Measurements from ENCODE around the gene NAV2.
"Not testable (repeated sequence)": the region's sequence is repeated elsewhere in the genome, so short reads cannot be mapped to it uniquely, and the experiment has no call there.

Gene NAV2

GRCh38 chr11:20068691-20069090 lies 356.1 kb downstream of the NAV2 start:
- no peak for DNase-seq

DNA sequence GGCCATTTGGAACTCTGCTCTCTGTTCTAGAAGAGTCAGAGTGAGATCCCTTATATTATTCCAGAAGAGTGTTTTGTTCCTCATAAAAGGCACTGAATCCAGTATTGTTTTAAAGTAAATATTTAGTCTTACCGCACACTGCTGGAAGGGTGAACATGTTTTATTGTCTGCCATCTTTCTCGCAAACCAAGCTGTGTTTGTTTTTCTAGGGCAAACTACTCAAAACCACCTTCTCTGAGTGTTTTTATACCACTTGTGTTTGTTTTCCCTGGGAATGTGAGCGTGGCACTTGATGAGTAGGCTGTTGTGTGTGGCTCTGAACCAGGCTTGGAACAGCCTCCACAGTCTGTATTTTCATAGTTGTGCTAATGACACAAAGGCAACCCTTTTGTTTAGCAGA lies 357.8 kb downstream of the NAV2 start:
- no peak for DNase-seq

DNA sequence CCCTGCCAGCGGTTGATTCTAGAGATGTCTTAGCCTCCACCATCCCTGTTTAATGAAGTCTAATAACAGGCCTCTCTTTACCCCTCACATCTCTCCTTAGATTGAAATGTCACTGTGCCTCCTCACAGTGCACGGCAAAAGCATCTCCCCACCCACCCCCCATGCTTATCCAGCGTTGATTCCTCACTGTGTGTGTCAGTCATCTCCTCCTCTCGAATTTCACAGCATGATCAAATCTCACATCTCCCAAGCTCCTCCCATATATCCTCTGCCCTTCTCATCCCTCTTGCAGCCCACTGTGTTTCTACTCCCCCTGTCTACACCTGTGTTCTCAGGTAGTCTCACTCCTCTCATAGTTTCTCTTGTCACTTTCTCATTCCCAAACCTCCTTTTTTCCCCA lies 363.0 kb downstream of the NAV2 start:
- DNase-seq = no peak

GRCh38 chr11:20078846-20079245 lies 366.2 kb downstream of the NAV2 start:
- DNase-seq = no peak

DNA sequence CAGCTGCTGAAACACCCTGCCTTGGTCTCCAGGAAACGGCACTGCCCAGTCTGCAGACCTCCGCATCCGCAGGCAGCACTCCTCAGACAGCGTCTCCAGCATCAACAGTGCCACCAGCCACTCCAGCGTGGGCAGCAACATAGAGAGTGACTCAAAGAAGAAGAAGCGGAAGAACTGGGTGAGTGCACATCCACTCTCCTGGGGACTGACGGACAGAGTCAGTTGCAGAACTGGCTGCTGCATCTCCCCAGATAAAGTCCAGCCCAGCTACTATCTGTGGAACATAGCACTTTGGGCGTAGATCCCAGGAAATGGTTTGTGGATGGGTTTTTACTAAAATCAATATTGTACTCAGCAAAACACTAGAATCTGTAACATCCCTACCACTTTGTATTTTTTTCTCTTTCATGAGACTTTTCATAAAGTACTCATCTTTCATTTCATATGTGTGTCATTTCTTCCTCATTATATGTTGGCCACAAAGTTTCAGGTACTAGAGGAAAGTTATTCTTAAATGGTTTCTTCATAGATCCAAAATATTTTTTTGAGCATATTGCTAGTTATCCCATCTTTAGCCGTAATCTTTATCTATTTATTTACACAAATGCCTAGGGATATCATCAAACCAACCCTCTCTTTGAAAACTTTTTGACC lies 367.5 kb downstream of the NAV2 start:
- no peak for DNase-seq

- DNase-seq = no peak
Observed at GRCh38 chr11:20081336-20081735, 368.7 kb downstream of the NAV2 start.

GRCh38 chr11:20083877-20084276 lies 371.2 kb downstream of the NAV2 start:
- DNase-seq = not testable (repeated sequence)

- no peak for DNase-seq
Observed at GRCh38 chr11:20084921-20085814, 372.5 kb downstream of the NAV2 start.

GRCh38 chr11:20085918-20086317 lies 373.3 kb downstream of the NAV2 start:
- no peak for DNase-seq

- no peak for DNase-seq
Observed at GRCh38 chr11:20087118-20087521, 374.5 kb downstream of the NAV2 start.

DNA sequence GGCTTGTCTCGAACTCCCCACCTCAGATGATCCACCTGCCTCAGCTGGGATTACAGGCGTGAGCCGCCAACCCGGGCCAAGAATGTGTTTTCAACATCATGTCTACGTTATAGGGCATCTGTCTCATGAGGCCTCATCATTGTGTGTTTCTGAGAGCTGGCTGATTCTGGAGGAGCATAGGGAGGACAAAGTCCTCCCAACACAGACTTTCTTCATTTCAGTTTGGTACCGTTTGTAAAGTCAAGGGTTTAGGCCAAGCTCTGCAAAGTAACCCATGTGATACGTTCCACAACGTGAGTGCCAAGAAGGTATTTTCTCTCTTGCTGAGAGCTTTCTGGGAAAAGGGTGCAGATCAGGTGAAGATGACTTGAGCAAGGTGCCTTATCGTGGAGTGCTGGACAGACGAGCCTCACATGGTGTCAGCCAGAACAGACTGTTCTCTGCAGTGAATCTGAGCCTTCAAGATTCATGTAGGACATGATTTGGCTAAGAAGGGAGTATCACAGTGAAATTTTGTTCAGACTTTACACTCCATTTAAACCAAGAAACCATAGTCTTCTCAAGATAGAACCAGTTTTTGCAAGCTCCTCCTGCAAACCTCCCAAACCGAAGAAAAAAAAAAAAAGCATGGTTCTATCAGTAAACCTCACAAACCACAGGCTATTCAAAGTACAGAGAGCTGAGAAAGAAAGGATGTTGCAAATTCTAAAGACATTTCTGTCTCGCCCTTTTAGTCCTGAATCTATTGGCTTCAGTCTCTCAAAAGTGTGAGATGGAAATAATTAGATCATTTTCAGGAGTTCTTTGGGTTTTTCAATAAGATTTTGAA lies 376.0 kb downstream of the NAV2 start:
- DNase-seq = no peak

GRCh38 chr11:20089367-20089766 lies 376.7 kb downstream of the NAV2 start:
- no peak for DNase-seq

GRCh38 chr11:20089796-20090653 lies 377.4 kb downstream of the NAV2 start:
- DNase-seq = no peak

DNA sequence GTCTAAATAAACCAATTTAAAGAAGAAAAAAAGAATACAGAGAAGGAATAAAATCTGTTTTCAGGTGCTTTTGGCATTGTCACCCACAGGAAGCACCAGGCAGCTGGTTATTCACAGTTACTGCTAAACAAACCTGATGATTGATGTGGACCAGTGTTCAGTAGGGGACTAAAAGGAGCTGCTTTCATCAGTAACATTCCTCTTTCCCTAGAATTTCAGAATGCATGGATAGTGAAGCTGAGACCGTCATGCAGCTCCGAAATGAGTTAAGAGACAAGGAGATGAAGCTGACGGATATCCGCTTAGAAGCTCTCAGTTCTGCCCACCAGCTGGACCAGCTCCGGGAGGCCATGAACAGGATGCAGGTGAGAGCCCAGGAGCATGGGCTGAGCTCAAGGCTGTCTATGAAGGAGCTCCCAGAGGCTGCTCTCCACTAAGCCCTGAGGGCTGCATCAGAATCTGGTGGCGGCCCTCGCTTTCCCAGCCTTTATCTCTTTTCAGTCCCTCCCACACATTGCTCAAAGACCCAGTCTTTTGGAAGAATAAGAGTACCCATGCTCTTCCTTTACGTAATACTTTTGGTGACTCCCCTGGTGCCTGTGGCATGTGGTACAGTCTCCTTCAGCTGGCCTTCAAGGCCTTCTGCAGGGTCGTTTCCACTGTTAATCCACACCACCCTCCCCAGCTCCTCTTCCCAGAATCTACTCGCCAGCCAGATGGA lies 378.2 kb downstream of the NAV2 start:
- no peak for DNase-seq

GRCh38 chr11:20093775-20094174 lies 381.1 kb downstream of the NAV2 start:
- no peak for DNase-seq

DNA sequence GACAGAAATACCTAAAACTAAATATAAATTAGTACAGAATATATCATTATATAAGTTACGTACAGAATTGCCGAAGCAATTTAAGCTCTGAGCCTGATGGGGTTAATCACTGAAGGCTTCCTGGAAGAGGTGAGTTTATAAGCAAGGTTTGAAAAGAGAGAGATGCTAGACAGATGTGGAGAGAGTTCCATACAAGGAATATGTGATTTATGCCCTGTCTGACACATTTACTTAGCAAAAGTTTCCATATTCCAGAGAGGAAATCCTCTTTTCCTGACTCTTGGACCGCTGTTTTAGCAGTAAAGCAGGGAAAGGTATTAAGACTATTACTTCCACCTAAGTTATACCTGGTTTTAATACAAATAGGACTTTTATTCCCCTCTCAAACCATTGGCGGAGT lies 382.6 kb downstream of the NAV2 start:
- no peak for DNase-seq

DNA sequence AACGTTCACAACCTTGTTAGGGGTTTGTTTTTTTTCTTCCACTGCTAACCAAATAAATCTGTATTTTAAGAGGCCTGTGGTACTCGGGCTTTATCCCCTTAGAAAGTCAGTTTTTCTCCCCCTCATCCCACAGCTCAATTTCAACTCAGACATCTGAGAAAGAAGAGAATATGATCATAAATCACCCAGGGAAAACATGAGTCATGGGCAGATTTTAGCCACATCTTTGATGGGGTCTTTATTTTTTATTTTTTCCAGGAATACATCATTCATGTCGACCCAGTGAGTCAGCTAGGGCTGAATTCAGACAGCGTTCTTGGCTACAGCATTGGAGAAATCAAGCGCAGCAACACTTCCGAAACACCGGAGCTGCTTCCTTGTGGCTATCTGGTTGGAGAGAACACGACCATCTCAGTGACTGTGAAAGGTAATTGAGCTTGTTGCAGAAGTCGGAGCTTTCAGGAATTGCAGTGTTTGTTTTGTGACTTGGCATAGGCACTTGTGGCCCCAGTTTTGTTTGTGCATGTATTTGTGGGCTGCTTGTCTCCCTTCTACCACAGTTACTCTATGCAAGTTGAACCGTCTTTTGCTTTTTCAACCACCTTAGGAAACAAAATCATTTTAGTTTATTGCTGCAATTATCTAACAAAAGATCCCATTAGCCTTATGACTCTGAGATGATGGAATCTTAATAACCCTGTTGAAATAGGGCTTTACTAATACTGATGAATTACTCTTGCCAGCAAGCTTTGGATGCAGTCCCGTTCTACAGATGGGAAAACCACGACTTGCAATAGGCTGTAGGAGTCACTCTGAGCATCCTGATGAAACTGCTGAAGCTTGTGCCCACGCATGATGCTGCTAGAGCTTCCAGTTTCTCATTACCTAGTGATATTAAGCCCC lies 384.9 kb downstream of the NAV2 start:
- DNase-seq = no peak

GRCh38 chr11:20099527-20099926 lies 386.9 kb downstream of the NAV2 start:
- no peak for DNase-seq

- no peak for DNase-seq
Observed at GRCh38 chr11:20102397-20102796, 389.8 kb downstream of the NAV2 start.

GRCh38 chr11:20103281-20103680 lies 390.6 kb downstream of the NAV2 start:
- DNase-seq = no peak

DNA sequence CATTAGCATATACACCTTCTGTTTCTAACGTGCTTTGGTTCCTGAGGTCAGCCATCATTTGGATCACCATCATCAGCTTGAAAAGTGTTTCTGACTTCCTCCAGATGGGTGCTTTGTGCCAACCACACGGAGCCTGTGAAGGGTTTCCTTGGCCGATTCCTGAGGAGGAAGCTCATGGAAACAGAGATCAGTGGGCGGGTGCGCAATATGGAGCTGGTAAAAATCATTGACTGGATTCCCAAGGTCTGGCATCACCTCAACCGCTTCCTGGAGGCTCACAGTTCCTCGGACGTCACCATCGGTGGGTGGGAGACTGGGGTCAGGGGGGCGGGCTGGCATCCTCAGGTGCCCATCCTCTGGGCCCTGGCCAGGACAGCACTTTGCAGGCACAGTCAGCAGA lies 392.8 kb downstream of the NAV2 start:
- no peak for DNase-seq

Data from CD4-positive, alpha-beta T cell treated with Interleukin-10 for 1 hour (primary cell).